PC-3 (cell line): Measurements from ENCODE around the gene RNF2. TPM values are rescaled to one million over a fixed set of nuclear protein-coding genes. Genes with fewer than 3 reads are reported as not detected.
A peak's percentile ranks its signal among the peaks of the same experiment; 100 is the strongest.
"Not testable (repeated sequence)": the region's sequence is repeated elsewhere in the genome, so short reads cannot be mapped to it uniquely, and the experiment has no call there.

Source experiments
- ATAC-seq: fragments of 200-7000 bp; cut with Tn5 transposase; 2 replicates; pipeline ENCODE4 v1.9.1; 2020; ENCODE audit warnings: mild to moderate bottlenecking, moderate library complexity
- Bru-seq: library from RNA; stranded (reverse); fragments of 400-500 nt; gene quantifications from one replicate; lab custom pipeline; 2021; lab: Mats Ljungman, UMichigan
- BruChase-seq, 2 experiments: library from RNA; stranded (reverse); fragments of 400-500 nt; gene quantifications; one replicate each; lab custom pipeline; 2021; lab: Mats Ljungman, UMichigan
- BruUV-seq: library from RNA; stranded (reverse); fragments of 400-500 nt; replicated peaks from 2 replicates; lab custom pipeline; 2021; lab: Mats Ljungman, UMichigan
- CTCF ChIA-PET: fragments of 300-600 bp; sonication (Branson Sonifier 250); formaldehyde crosslinking; loops from one replicate; lab custom pipeline; 2022; ENCODE audit warnings: antibody characterized with exemption; lab: Charles Lee
- POLR2A ChIA-PET: fragments of 300-600 bp; sonication (Branson Sonifier 250); formaldehyde crosslinking; loops from one replicate; lab custom pipeline; 2022; ENCODE audit warnings: antibody characterized with exemption; ENCODE audit not compliant: unreplicated experiment; lab: Charles Lee
- DNase-seq: peaks from one replicate; pipeline ENCODE4 v3.0.0-alpha.2; 2015
- H2AFZ ChIP-seq: fragments of 300-600 bp; sonication (generic); 2 replicates; pipeline ENCODE4 v1.6.0; 2016; ENCODE audit warnings: antibody characterized with exemption, low read length
- H3F3A ChIP-seq: fragments of 300-600 bp; sonication (generic); one replicate; pipeline ENCODE4 v1.6.0; 2017; ENCODE audit warnings: antibody characterized with exemption, low read length, control low read depth, mild to moderate bottlenecking; ENCODE audit not compliant: unreplicated experiment
- H3K27ac ChIP-seq: fragments of 300-600 bp; sonication (generic); 2 replicates; pipeline ENCODE4 v1.5.1; 2016; ENCODE audit warnings: mild to moderate bottlenecking, low read length
- H3K27me3 ChIP-seq: fragments of 300-600 bp; sonication (generic); 2 replicates; pipeline ENCODE4 v1.6.1; 2016; ENCODE audit warnings: low read length, mixed read lengths
- H3K36me3 ChIP-seq: fragments of 300-600 bp; sonication (generic); 2 replicates; pipeline ENCODE4 v1.6.1; 2016; ENCODE audit warnings: low read depth, mixed run types, low read length, mixed read lengths
- H3K4me1 ChIP-seq: fragments of 300-600 bp; sonication (generic); 2 replicates; pipeline ENCODE4 v1.5.1; 2016; ENCODE audit warnings: low read length; ENCODE audit not compliant: insufficient read depth
- H3K4me2 ChIP-seq: fragments of 300-600 bp; sonication (generic); 2 replicates; pipeline ENCODE4 v1.6.0; 2016; ENCODE audit warnings: low read length
- H3K4me3 ChIP-seq: fragments of 300-600 bp; sonication (generic); 2 replicates; pipeline ENCODE4 v1.5.1; 2016; ENCODE audit warnings: mild to moderate bottlenecking, low read length, mixed read lengths
- H3K79me2 ChIP-seq: fragments of 300-600 bp; sonication (generic); 2 replicates; pipeline ENCODE4 v1.6.1; 2017; ENCODE audit warnings: low read length, mixed read lengths
- H3K9ac ChIP-seq: fragments of 300-600 bp; sonication (generic); 2 replicates; pipeline ENCODE4 v1.6.0; 2016; ENCODE audit warnings: mild to moderate bottlenecking, low read length
- H3K9me2 ChIP-seq: fragments of 300-600 bp; sonication (generic); replicated peaks from 2 replicates; pipeline ENCODE4 v1.6.1; 2016; ENCODE audit warnings: mixed run types, low read length, mixed read lengths
- H3K9me3 ChIP-seq: fragments of 300-600 bp; sonication (generic); 2 replicates; pipeline ENCODE4 v1.6.1; 2016; ENCODE audit warnings: low read length, mixed read lengths
- H4K20me1 ChIP-seq: fragments of 300-600 bp; sonication (generic); 2 replicates; pipeline ENCODE4 v1.6.1; 2016; ENCODE audit warnings: low read length, mixed read lengths
- EZH2 ChIP-seq: fragments of 300-600 bp; sonication (generic); IDR thresholded peaks from one replicate; pipeline ENCODE4 v1.6.1; 2017; ENCODE audit warnings: antibody characterized with exemption, mild to moderate bottlenecking, low read length; ENCODE audit not compliant: unreplicated experiment
- EZH2phosphoT487 ChIP-seq: fragments of 300-600 bp; sonication (generic); IDR thresholded peaks from 2 replicates; pipeline ENCODE4 v1.6.1; 2018; ENCODE audit warnings: mild to moderate bottlenecking, antibody characterized with exemption, low read length, borderline replicate concordance
- intact Hi-C: fragments of 100-400 bp; cut with micrococcal nuclease; formaldehyde crosslinking; loops from 2 replicates; pipeline ENCODE4 v1.9.0; 2023
- long read RNA-seq: library from polyadenylated mRNA; unstranded; transcript quantifications from one replicate; pipeline ENCODE4 v2.0.0, GENCODE V29; 2021; ENCODE audit not compliant: unreplicated experiment
- total RNA-seq: library from RNA; depleted of rRNA; stranded (reverse); fragments of >200 nt; gene quantifications from 2 replicates; pipeline ENCODE4 v1.2.3, GENCODE V29; 2014; rRNA removed
- TF ChIP-seq, protein P1 (sequence below): fragments of 300-600 bp; sonication (generic); conservative IDR thresholded peaks from 2 replicates; pipeline ENCODE4 v1.5.1; 2017; ENCODE audit warnings: antibody characterized with exemption, low read depth, mild to moderate bottlenecking, low read length

The RNF2 gene
- total RNA-seq (9.8 and 13.6 TPM in 2 replicates), Bru-seq, nascent RNA (percentile 62 among the genes with signal in this experiment), BruChase-seq, experiment 1, labeled RNA remaining after a 6-hour chase (percentile 63 among the genes with signal in this experiment), BruChase-seq, experiment 2, labeled RNA remaining after a 2-hour chase (percentile 59 among the genes with signal in this experiment)
- long read RNA-seq, transcript RNF2-202 (7 exons, 3,606 nt): major isoform, 21 of 24 reads
- long read RNA-seq, partial matches to known transcripts: 0 of 24 reads
- long read RNA-seq, other reads (novel, unspliced or antisense): 2 of 24 reads

GRCh38 chr1:185044981-185045813 is at the start of gene RNF2:
RNF2 (plus strand) TSS chr1:185045558; CDS start chr1:185087554, 41,996 bp downstream.
- ChIA-PET CTCF (interaction anchor here (0.6 to 1.3 kb wide), 2 partner anchors 69 to 125 kb away, joined by 4 to 7 read pairs; no protein-coding TSS in a partner anchor), POLR2A (no interaction called here)
- H2AFZ ChIP-seq: peak within 1 kb of the TSS; percentile 95
- H3K4me2 ChIP-seq: peak within 1 kb of the TSS; percentile 96
- H3F3A ChIP-seq: no peaks in the 10 kb centered on the region
- H3K9me2 ChIP-seq: no peaks in the 10 kb centered on the region
- intact Hi-C loops: loop anchor here (5.0 kb wide), 1 partner anchor 112 kb away; the partner anchor contains the start of genes SWT1 and TRMT1L
- H3K4me1 ChIP-seq: peaks cover 19% of the 10 kb centered on the region
- BruUV-seq: no TSS peak
- DNase-seq (peak; percentile 67), ATAC-seq (peak; percentile 83)
- TF ChIP-seq, protein P1, sequence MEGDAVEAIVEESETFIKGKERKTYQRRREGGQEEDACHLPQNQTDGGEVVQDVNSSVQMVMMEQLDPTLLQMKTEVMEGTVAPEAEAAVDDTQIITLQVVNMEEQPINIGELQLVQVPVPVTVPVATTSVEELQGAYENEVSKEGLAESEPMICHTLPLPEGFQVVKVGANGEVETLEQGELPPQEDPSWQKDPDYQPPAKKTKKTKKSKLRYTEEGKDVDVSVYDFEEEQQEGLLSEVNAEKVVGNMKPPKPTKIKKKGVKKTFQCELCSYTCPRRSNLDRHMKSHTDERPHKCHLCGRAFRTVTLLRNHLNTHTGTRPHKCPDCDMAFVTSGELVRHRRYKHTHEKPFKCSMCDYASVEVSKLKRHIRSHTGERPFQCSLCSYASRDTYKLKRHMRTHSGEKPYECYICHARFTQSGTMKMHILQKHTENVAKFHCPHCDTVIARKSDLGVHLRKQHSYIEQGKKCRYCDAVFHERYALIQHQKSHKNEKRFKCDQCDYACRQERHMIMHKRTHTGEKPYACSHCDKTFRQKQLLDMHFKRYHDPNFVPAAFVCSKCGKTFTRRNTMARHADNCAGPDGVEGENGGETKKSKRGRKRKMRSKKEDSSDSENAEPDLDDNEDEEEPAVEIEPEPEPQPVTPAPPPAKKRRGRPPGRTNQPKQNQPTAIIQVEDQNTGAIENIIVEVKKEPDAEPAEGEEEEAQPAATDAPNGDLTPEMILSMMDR: no peak
- no peak for TF ChIP-seq EZH2phosphoT487
- TF ChIP-seq EZH2: no peak
- no peaks in the 10 kb centered on the region for H3K36me3 ChIP-seq
- no peaks in the 10 kb centered on the region for H3K27me3 ChIP-seq
- H3K27ac ChIP-seq: peak within 1 kb of the TSS; percentile 36; the same call in 1 of the 2 replicates
- no peaks in the 10 kb centered on the region for H3K9me3 ChIP-seq
- H3K79me2 ChIP-seq: peaks cover 45% of the 10 kb centered on the region
- H3K9ac ChIP-seq: peak within 1 kb of the TSS; percentile 84
- peaks cover 25% of the 10 kb centered on the region for H4K20me1 ChIP-seq
- peak within 1 kb of the TSS; percentile 97 for H3K4me3 ChIP-seq

GRCh38 chr1:184999974-185000373 is 45.4 kb upstream of the RNF2 start:
- H3K9me3 ChIP-seq, H3K79me2 ChIP-seq, H3K27me3 ChIP-seq, ATAC-seq, H3K4me3 ChIP-seq, H2AFZ ChIP-seq, H3K9me2 ChIP-seq, H3K4me1 ChIP-seq, BruUV-seq, H4K20me1 ChIP-seq, intact Hi-C loops, CTCF ChIA-PET, H3K4me2 ChIP-seq, H3K9ac ChIP-seq, DNase-seq, H3K27ac ChIP-seq, POLR2A ChIA-PET, H3F3A ChIP-seq, H3K36me3 ChIP-seq: not testable (repeated sequence)

- POLR2A ChIA-PET, intact Hi-C loops, H3K27me3 ChIP-seq, H3K9me3 ChIP-seq, DNase-seq, H3K27ac ChIP-seq, H3K4me1 ChIP-seq, H3K36me3 ChIP-seq, H3K9me2 ChIP-seq, H3K4me3 ChIP-seq, H4K20me1 ChIP-seq, H3K4me2 ChIP-seq, H3F3A ChIP-seq, BruUV-seq, H3K9ac ChIP-seq, H3K79me2 ChIP-seq, ATAC-seq, H2AFZ ChIP-seq, CTCF ChIA-PET: not testable (repeated sequence)
These were observed 44.0 kb upstream of the RNF2 start for GRCh38 chr1:185001312-185001880.
